Glutamatergic neuron (in vitro differentiated cells): ENCODE data around the gene TRUB2. TPM values are rescaled to one million over a fixed set of nuclear protein-coding genes. Genes with fewer than 3 reads are reported as not detected.

Experiments
- DNase-seq: peaks from one replicate; pipeline ENCODE4 v3.0.0; 2022
- H3K27ac Mint-ChIP-seq: one replicate; pipeline ENCODE4 v1.8.0; 2020; ENCODE audit warnings: mild to moderate bottlenecking, mixed read lengths, inconsistent platforms; ENCODE audit not compliant: unreplicated experiment
- H3K27me3 Mint-ChIP-seq: one replicate; pipeline ENCODE4 v1.8.0; 2020; ENCODE audit warnings: mild to moderate bottlenecking, moderate library complexity, mixed read lengths, inconsistent platforms; ENCODE audit not compliant: unreplicated experiment
- H3K36me3 Mint-ChIP-seq: one replicate; pipeline ENCODE4 v1.8.0; 2020; ENCODE audit warnings: mild to moderate bottlenecking, mixed read lengths, inconsistent platforms; ENCODE audit not compliant: unreplicated experiment
- H3K4me1 Mint-ChIP-seq: one replicate; pipeline ENCODE4 v1.8.0; 2020; ENCODE audit warnings: mild to moderate bottlenecking, low read depth, mixed read lengths, inconsistent platforms; ENCODE audit not compliant: unreplicated experiment
- H3K4me3 Mint-ChIP-seq: one replicate; pipeline ENCODE4 v1.8.0; 2020; ENCODE audit warnings: mild to moderate bottlenecking, mixed read lengths, inconsistent platforms; ENCODE audit not compliant: unreplicated experiment
- H3K9me3 Mint-ChIP-seq: one replicate; pipeline ENCODE4 v1.8.0; 2020; ENCODE audit warnings: mild to moderate bottlenecking, moderate library complexity, mixed read lengths, inconsistent platforms; ENCODE audit not compliant: unreplicated experiment
- total RNA-seq: library from RNA; stranded (reverse); fragmentation: NEBNext Ultra II Directional; extraction: Animal tissue kit (Norgen Biotek cat#: 25700); gene quantifications from one replicate; pipeline ENCODE4 v1.2.1, GENCODE V29; 2021; ENCODE audit not compliant: unreplicated experiment
- TF ChIP-seq, protein P1 (sequence below): fragments of 200-600 bp; sonication (generic); IDR thresholded peaks from one replicate; pipeline ENCODE4 v1.5.0; 2021; ENCODE audit not compliant: partially characterized antibody, unreplicated experiment

TRUB2 gene
- total RNA-seq, 1 donor from 2014 or later, result 30.0 TPM

DNA sequence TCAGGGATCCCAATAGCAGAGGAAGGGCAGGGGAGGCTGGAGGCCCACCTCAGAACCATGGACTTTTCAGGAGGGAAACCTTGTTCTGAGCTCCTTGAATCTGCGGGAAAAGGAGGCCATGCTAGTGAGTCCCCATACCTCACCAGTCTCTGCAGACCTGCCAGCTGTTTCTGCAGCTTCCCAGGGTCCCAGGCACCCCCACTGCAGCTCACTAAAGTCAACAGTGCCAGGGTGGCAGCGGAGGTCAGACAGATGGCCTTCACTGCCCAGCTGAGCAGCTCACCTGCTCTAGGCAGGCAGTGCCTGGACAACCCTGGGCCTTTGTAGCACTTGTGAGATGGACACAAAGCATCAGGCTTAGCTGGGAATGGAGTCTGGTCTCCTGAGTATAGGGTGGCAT, 13.7 kb upstream of the TRUB2 start:
- TF ChIP-seq, protein P1, sequence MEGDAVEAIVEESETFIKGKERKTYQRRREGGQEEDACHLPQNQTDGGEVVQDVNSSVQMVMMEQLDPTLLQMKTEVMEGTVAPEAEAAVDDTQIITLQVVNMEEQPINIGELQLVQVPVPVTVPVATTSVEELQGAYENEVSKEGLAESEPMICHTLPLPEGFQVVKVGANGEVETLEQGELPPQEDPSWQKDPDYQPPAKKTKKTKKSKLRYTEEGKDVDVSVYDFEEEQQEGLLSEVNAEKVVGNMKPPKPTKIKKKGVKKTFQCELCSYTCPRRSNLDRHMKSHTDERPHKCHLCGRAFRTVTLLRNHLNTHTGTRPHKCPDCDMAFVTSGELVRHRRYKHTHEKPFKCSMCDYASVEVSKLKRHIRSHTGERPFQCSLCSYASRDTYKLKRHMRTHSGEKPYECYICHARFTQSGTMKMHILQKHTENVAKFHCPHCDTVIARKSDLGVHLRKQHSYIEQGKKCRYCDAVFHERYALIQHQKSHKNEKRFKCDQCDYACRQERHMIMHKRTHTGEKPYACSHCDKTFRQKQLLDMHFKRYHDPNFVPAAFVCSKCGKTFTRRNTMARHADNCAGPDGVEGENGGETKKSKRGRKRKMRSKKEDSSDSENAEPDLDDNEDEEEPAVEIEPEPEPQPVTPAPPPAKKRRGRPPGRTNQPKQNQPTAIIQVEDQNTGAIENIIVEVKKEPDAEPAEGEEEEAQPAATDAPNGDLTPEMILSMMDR, result no peak
- no peaks in the 10 kb centered on the region for H3K36me3 Mint-ChIP-seq
- H3K4me3 Mint-ChIP-seq, result no peak overlapping the region
- H3K4me1 Mint-ChIP-seq, result no peaks in the 10 kb centered on the region
- H3K27me3 Mint-ChIP-seq, result peaks cover 2% of the 10 kb centered on the region
- peaks cover 9% of the 10 kb centered on the region for H3K9me3 Mint-ChIP-seq
- H3K27ac Mint-ChIP-seq, result no peak overlapping the region
- DNase-seq, result no peak

DNA sequence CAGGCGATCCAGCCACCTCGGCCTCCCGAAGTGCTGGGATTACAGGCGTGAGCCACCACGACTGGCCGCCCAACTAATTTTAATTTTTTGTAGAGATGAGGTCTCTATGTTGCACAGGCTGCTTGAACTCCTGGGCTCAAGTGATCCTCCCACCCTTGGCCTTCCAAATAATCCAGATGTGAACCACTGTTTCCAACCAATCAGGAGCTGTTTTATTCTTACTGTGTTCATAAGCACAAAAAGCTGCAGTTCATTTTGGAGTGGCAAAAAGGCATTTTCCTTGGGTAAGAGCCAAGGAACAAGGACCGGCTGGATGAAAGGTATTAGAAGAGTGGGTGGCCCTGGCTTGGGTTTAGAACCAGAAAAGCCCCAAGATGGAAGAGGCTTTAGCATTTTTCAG, 12.9 kb upstream of the TRUB2 start:
- no peak for DNase-seq
- H3K4me3 Mint-ChIP-seq, result no peak overlapping the region
- no peak overlapping the region for H3K27ac Mint-ChIP-seq
- H3K36me3 Mint-ChIP-seq, result no peaks in the 10 kb centered on the region
- H3K27me3 Mint-ChIP-seq, result peaks cover 2% of the 10 kb centered on the region
- TF ChIP-seq, protein P1, result no peak
- peaks cover 9% of the 10 kb centered on the region for H3K9me3 Mint-ChIP-seq
- H3K4me1 Mint-ChIP-seq, result no peaks in the 10 kb centered on the region

- TF ChIP-seq, protein P1, result no peak
- Mint-ChIP-seq H3K27me3 (peaks cover 2% of the 10 kb centered on the region), H3K9me3 (peaks cover 2% of the 10 kb centered on the region), H3K4me3 (no peak overlapping the region), H3K36me3 (no peaks in the 10 kb centered on the region), H3K4me1 (no peaks in the 10 kb centered on the region), H3K27ac (no peak overlapping the region)
- no peak for DNase-seq
Measured at GRCh38 chr9:128333451-128333869, 11.2 kb upstream of the TRUB2 start.

GRCh38 chr9:128325629-128326028, 3.4 kb upstream of the TRUB2 start:
- H3K4me3 Mint-ChIP-seq, result no peak overlapping the region
- DNase-seq, result no peak
- H3K27me3 Mint-ChIP-seq, result peaks cover 3% of the 10 kb centered on the region
- H3K9me3 Mint-ChIP-seq, result peaks cover 10% of the 10 kb centered on the region
- TF ChIP-seq, protein P1, result no peak
- no peak overlapping the region for H3K27ac Mint-ChIP-seq
- H3K36me3 Mint-ChIP-seq, result no peaks in the 10 kb centered on the region
- no peaks in the 10 kb centered on the region for H3K4me1 Mint-ChIP-seq

- Mint-ChIP-seq H3K4me1 (no peaks in the 10 kb centered on the region), H3K4me3 (peak overlapping the region; percentile 25), H3K9me3 (peaks cover 10% of the 10 kb centered on the region), H3K27ac (no peak overlapping the region), H3K36me3 (no peaks in the 10 kb centered on the region), H3K27me3 (peaks cover 3% of the 10 kb centered on the region)
- TF ChIP-seq, protein P1, result no peak
- no peak for DNase-seq
Measured at GRCh38 chr9:128324401-128324800, 2.2 kb upstream of the TRUB2 start.
